CD14-positive monocyte (primary cell): ENCODE data around the gene PRCP. TPM values are rescaled to one million over a fixed set of nuclear protein-coding genes. Genes with fewer than 3 reads are reported as not detected.

Experiments used
- DNase-seq, 3 donors: peaks; one replicate each; pipeline ENCODE4 v3.0.0-alpha.2; 2011 to 2022
- H2AFZ ChIP-seq: 2 replicates; pipeline ENCODE4 v1.6.0; 2012; ENCODE audit warnings: mild to moderate bottlenecking, low read depth, low read length, inconsistent platforms; ENCODE audit not compliant: insufficient read depth, poor library complexity, severe bottlenecking
- H3K27ac ChIP-seq, 2 donors: 1 replicate in 1 of 2; 2 replicates in 1 of 2; pipeline ENCODE4 v1.5.1; 2012 to 2013; ENCODE audit warnings: low read length in 2 of 2, control low read depth in 1 of 2, inconsistent platforms in 1 of 2, low read depth in 1 of 2, mild to moderate bottlenecking in 1 of 2
- H3K27me3 ChIP-seq, 2 donors: one replicate each; pipeline versions ENCODE4 v1.6.0 to v1.6.1; 2011 to 2013; ENCODE audit warnings: low read length in 2 of 2; ENCODE audit not compliant: control insufficient read depth in 2 of 2, insufficient read depth in 2 of 2
- H3K36me3 ChIP-seq, 2 donors: replicated peaks in 1 of 2; 1 replicate in 1 of 2; 2 replicates in 1 of 2; pipeline versions ENCODE4 v1.5.1 to v1.6.1; 2012 to 2013; ENCODE audit warnings: low read length in 2 of 2, control low read depth in 1 of 2, inconsistent platforms in 1 of 2, mild to moderate bottlenecking in 1 of 2; ENCODE audit not compliant: insufficient read depth in 2 of 2, control insufficient read depth in 1 of 2
- H3K4me1 ChIP-seq, 2 donors: 1 replicate in 1 of 2; 2 replicates in 1 of 2; pipeline versions ENCODE4 v1.5.1 to v1.6.1; 2012 to 2013; ENCODE audit warnings: low read length in 2 of 2, control low read depth in 1 of 2, inconsistent platforms in 1 of 2, mild to moderate bottlenecking in 1 of 2, moderate library complexity in 1 of 2; ENCODE audit not compliant: insufficient read depth in 2 of 2, control insufficient read depth in 1 of 2
- H3K4me2 ChIP-seq: replicated peaks from 2 replicates; pipeline ENCODE3; 2012; ENCODE audit warnings: low read length, moderate library complexity, mild to moderate bottlenecking; ENCODE audit not compliant: poor library complexity, severe bottlenecking; ENCODE audit errors: extremely low read depth
- H3K4me3 ChIP-seq, 3 experiments: fragments of 200-600 bp in 1 of 3; sonication (generic) in 1 of 3; replicated peaks in 1 of 3; 1 replicate in 2 of 3; 2 replicates in 1 of 3; pipeline ENCODE4 v1.5.1; 2011 to 2013; ENCODE audit warnings: low read length in 3 of 3, mild to moderate bottlenecking in 3 of 3, control low read depth in 2 of 3, low read depth in 2 of 3, inconsistent platforms in 1 of 3, moderate library complexity in 1 of 3
- H3K79me2 ChIP-seq: 2 replicates; pipeline ENCODE4 v1.6.0; 2012; ENCODE audit warnings: mild to moderate bottlenecking, control low read depth, inconsistent platforms, low read length, moderate library complexity; ENCODE audit not compliant: insufficient read depth
- H3K9ac ChIP-seq: 2 replicates; pipeline ENCODE4 v1.6.0; 2017; ENCODE audit warnings: low read length, mild to moderate bottlenecking; ENCODE audit not compliant: insufficient read depth, poor library complexity, severe bottlenecking
- H3K9me3 ChIP-seq, 2 donors: replicated peaks in 1 of 2; 1 replicate in 1 of 2; 2 replicates in 1 of 2; pipeline versions ENCODE4 v1.5.1 to v1.6.1; 2012 to 2013; ENCODE audit warnings: low read length in 2 of 2, control low read depth in 1 of 2; ENCODE audit not compliant: control insufficient read depth in 1 of 2, insufficient read depth in 1 of 2
- H4K20me1 ChIP-seq: 2 replicates; pipeline ENCODE4 v1.6.0; 2012; ENCODE audit warnings: mild to moderate bottlenecking, low read length, control low read depth, moderate library complexity; ENCODE audit not compliant: insufficient read depth
- H3K27ac Mint-ChIP-seq, 7 donors: one replicate each; pipeline ENCODE4 v1.8.0; 2020; ENCODE audit warnings: mild to moderate bottlenecking in 7 of 7, mixed read lengths in 7 of 7, moderate library complexity in 6 of 7, inconsistent platforms in 2 of 7
- H3K27me3 Mint-ChIP-seq, 3 donors: one replicate each; pipeline ENCODE4 v1.8.0; 2021 to 2022; ENCODE audit warnings: low read depth in 3 of 3, mild to moderate bottlenecking in 3 of 3, mixed read lengths in 3 of 3, moderate library complexity in 3 of 3, inconsistent platforms in 1 of 3
- H3K36me3 Mint-ChIP-seq, 2 donors: one replicate each; pipeline ENCODE4 v1.8.0; 2020; ENCODE audit warnings: mixed read lengths in 2 of 2, inconsistent platforms in 1 of 2, mild to moderate bottlenecking in 1 of 2
- H3K4me1 Mint-ChIP-seq: one replicate; pipeline ENCODE4 v1.8.0; 2020; ENCODE audit warnings: mild to moderate bottlenecking, mixed read lengths
- H3K4me3 Mint-ChIP-seq, 2 donors: one replicate each; pipeline ENCODE4 v1.8.0; 2020; ENCODE audit warnings: mild to moderate bottlenecking in 2 of 2, mixed read lengths in 2 of 2, moderate library complexity in 1 of 2
- H3K9me3 Mint-ChIP-seq, 7 donors: one replicate each; pipeline ENCODE4 v1.8.0; 2020 to 2022; ENCODE audit warnings: mixed read lengths in 7 of 7, mild to moderate bottlenecking in 6 of 7, moderate library complexity in 6 of 7, inconsistent platforms in 2 of 7
- CTCF ChIP-seq: fragments of 200-600 bp; IDR thresholded peaks from one replicate; pipeline ENCODE4 v1.8.0; 2022; ENCODE audit warnings: antibody characterized with exemption, mild to moderate bottlenecking
- WGBS: methylation state at CpG from one replicate; pipeline ENCODE4 v1.1.5; 2013; ENCODE audit warnings: missing lambda C conversion rate; ENCODE audit not compliant: insufficient coverage; 5-methylcytosine and 5-hydroxymethylcytosine counted together
- intact Hi-C, 2 donors: fragments of 100-400 bp; cut with micrococcal nuclease; formaldehyde crosslinking; loops; one replicate each; pipeline versions ENCODE4 v1.15.0 to v1.15.1; 2023
- polyA plus RNA-seq, 3 donors: library from polyadenylated mRNA; depleted of rRNA in 1 of 3; unstranded in 2 of 3; stranded (reverse) in 1 of 3; fragments of 300-500 nt in 2 of 3; fragments of >200 nt in 1 of 3; fragmentation: Illumina TruSeq in 2 of 3; gene quantifications; 1 replicate in 2 of 3; 2 replicates in 1 of 3; pipeline ENCODE4 v1.2.3, GENCODE V29; 2012 to 2021

Gene PRCP
- polyA plus RNA-seq, 3 donors, result 68.0 to 228 (median 186) TPM

DNA sequence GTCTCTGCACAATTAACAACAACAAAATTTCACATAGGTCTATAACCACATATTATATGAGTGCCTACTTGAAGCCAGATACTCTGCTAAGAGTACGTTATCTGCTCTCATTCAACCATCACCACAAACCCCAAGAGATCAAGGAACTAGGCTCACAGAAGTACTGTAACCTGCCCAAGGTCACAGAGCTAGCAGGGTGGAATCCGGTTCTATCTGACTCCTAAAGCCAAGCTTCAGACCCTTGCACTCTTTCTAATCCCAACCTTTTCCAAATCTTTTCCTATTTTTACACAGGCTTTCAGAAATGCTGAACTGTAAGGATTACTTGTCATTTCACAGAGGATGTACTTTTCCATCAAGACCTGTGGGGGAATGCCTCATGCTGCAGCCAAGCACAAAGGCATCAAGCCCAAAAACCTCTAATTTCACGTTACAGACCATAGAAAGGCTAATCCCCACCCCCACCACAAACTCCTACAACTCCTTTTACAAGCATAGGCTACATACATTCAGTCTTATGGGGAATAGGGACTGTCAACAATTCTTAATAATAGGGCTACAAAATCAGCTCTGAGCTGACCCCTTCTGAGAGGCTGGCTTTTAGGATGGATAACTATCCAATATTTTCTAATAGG, 927 bp downstream of the PRCP start:
- Histone ChIP-seq H2AFZ (no peak overlapping the region), H3K9ac (peak overlapping the region; percentile 95), H3K9me3 (no peaks in the 10 kb centered on the region), H3K36me3 (peaks cover 2 to 20% of the 10 kb centered on the region in 2 donors), H3K27ac (peak overlapping the region; percentile 99), H3K27me3 (no peaks in the 10 kb centered on the region), H3K4me1 (peaks cover 64 to 75% of the 10 kb centered on the region in 2 donors), H3K4me2 (peak overlapping the region; percentile 89), H3K79me2 (peaks cover 86% of the 10 kb centered on the region), H4K20me1 (peaks cover 41% of the 10 kb centered on the region), H3K4me3 (peak overlapping the region; percentile 76 to 89 (median 78))
- intact Hi-C loops, result no loop called here
- 28% methylated on average over 2 of the region's 3 CpGs for WGBS
- Mint-ChIP-seq H3K4me1 (peaks cover 56% of the 10 kb centered on the region), H3K27ac (peak overlapping the region; percentile 100), H3K27me3 (peaks cover 0 to 2% (median 0%) of the 10 kb centered on the region in 3 donors), H3K36me3 (peaks cover 30 to 47% of the 10 kb centered on the region in 2 donors), H3K4me3 (peak overlapping the region; percentile 99 to 100), H3K9me3 (peaks cover 0 to 1% (median 0%) of the 10 kb centered on the region in 7 donors)
- no peak for TF ChIP-seq CTCF
- no peak for DNase-seq

- Mint-ChIP-seq H3K36me3 (peaks cover 28 to 46% of the 10 kb centered on the region in 2 donors), H3K27me3 (peaks cover 0 to 2% (median 0%) of the 10 kb centered on the region in 3 donors), H3K27ac (peak overlapping the region; percentile 79 to 100 (median 88)), H3K9me3 (peaks cover 0 to 1% (median 0%) of the 10 kb centered on the region in 7 donors), H3K4me3 (peak overlapping the region; percentile 59 to 77), H3K4me1 (peaks cover 64% of the 10 kb centered on the region)
- no CpG with 5 or more reads among the region's 1 CpG for WGBS
- H3K4me1 ChIP-seq, result peaks cover 70 to 84% of the 10 kb centered on the region in 2 donors
- DNase-seq, result peak in 2 of 3 donors; percentile 47 to 58
- peaks cover 6 to 15% of the 10 kb centered on the region in 2 donors for H3K36me3 ChIP-seq
- H4K20me1 ChIP-seq, result peaks cover 41% of the 10 kb centered on the region
- peak overlapping the region in 1 of 3 experiments; percentile 89 for H3K4me3 ChIP-seq
- H3K9ac ChIP-seq, result no peak overlapping the region
- H3K9me3 ChIP-seq, result no peaks in the 10 kb centered on the region
- H3K27ac ChIP-seq, result peak overlapping the region; percentile 29 to 56
- H3K4me2 ChIP-seq, result peak overlapping the region; percentile 89
- H2AFZ ChIP-seq, result no peak overlapping the region
- no peak for TF ChIP-seq CTCF
- H3K27me3 ChIP-seq, result no peaks in the 10 kb centered on the region
- intact Hi-C loops, result no loop called here
- H3K79me2 ChIP-seq, result peaks cover 86% of the 10 kb centered on the region
These were observed 2.0 kb downstream of the PRCP start for GRCh38 chr11:82898241-82898640.
